Right hindlimb (tissue), 1 donor: ENCODE measurements around the gene PPP1R37.
A peak's percentile ranks its signal among the peaks of the same experiment; 100 is the strongest.

ENCODE experiments used
- DNase-seq: peaks from one replicate; pipeline ENCODE4 v3.0.0-alpha.2; 2018

Gene PPP1R37

GRCh38 chr19:45140144-45140503 lies 47.1 kb downstream of the PPP1R37 start:
- DNase-seq, result no peak

GRCh38 chr19:45140533-45140932 lies 47.6 kb downstream of the PPP1R37 start:
- no peak for DNase-seq

GRCh38 chr19:45141203-45141900 lies 48.4 kb downstream of the PPP1R37 start:
- no peak for DNase-seq

- DNase-seq, result no peak
Observed at GRCh38 chr19:45142016-45142725, 49.2 kb downstream of the PPP1R37 start.

- DNase-seq, result no peak
Observed at GRCh38 chr19:45142726-45143110, 49.7 kb downstream of the PPP1R37 start.

- no peak for DNase-seq
Observed at GRCh38 chr19:45144431-45145269, 51.7 kb downstream of the PPP1R37 start.

GRCh38 chr19:45145270-45146189 lies 52.6 kb downstream of the PPP1R37 start:
- DNase-seq, result no peak

GRCh38 chr19:45146251-45146650 lies 53.3 kb downstream of the PPP1R37 start:
- no peak for DNase-seq

- DNase-seq, result no peak
Observed at GRCh38 chr19:45146741-45147205, 53.8 kb downstream of the PPP1R37 start.

- DNase-seq, result no peak
Observed at GRCh38 chr19:45147835-45148676, 55.1 kb downstream of the PPP1R37 start.

GRCh38 chr19:45149129-45149528 lies 56.1 kb downstream of the PPP1R37 start:
- DNase-seq, result no peak

GRCh38 chr19:45150180-45150579 lies 57.2 kb downstream of the PPP1R37 start:
- DNase-seq, result no peak

GRCh38 chr19:45150751-45151281 lies 57.8 kb downstream of the PPP1R37 start:
- DNase-seq, result no peak

GRCh38 chr19:45151320-45151719 lies 58.3 kb downstream of the PPP1R37 start:
- no peak for DNase-seq

GRCh38 chr19:45151821-45152503 lies 59.0 kb downstream of the PPP1R37 start:
- DNase-seq, result no peak

GRCh38 chr19:45152504-45153338 lies 59.7 kb downstream of the PPP1R37 start:
- DNase-seq, result peak; percentile 59

GRCh38 chr19:45153339-45154063 lies 60.5 kb downstream of the PPP1R37 start:
- DNase-seq, result peak; percentile 79

- DNase-seq, result no peak
Observed at GRCh38 chr19:45154064-45154827, 61.3 kb downstream of the PPP1R37 start.
